ENCODE data around the gene PCGF5.

Gene PCGF5

DNA sequence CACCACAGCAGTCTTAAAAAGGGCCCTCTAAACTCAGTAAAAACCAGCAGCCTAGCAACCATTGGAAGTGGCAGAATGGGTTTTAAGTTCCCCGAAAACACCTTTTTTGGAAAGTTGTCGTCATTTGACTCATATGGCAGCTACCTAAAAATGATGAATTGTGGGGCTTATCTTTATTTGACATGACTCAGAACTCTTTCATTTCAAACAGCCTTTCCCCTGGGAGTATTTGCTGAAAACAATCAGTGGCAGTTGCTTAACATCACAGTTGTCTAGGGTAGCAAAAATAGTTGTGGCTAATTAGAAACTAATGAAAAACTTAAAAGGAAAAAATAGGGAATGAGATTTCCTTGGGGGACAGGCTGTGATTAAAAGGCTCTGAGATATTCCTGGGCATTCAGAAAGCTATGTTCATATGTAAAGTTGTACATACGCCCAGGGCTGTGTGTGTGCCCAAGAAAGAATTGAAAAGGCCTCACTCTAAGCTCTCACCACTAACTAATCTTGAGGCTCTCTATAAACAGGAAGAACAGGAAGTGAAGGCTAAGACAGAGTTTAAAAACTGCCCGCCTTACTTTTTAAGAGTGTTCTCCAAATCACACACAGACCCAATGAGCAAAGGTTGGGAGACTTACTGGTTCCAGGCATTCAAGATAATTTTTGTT, 108.0 kb downstream of the PCGF5 start:
- DNase-seq (ENCODE audit: low read depth in 2 of 2) = no peak

Data from stimulated activated CD4-positive, alpha-beta T cell treated with anti-CD3 and anti-CD28 coated beads, Interleukin-1b, Interleukin-23, amount 100 ng/mL, for 1 hour (primary cell).